ENCODE data around the gene SUPT3H. TPM values are rescaled to one million over a fixed set of nuclear protein-coding genes. Genes with fewer than 3 reads are reported as not detected.

Gene SUPT3H
- total RNA-seq, 1 experiment from 2014 or later = 3.6 TPM

GRCh38 chr6:45206793-45207492, 170.8 kb downstream of the SUPT3H start:
- no peak overlapping the region for H3K27ac ChIP-seq (ENCODE audit: low read length)
- DNase-seq = no peak
- H3K27me3 ChIP-seq (ENCODE audit: low read length) = no peaks in the 10 kb centered on the region
- H3K36me3 ChIP-seq (ENCODE audit: low read depth, low read length) = peaks cover 10% of the 10 kb centered on the region; the same call in 1 of the 2 replicates
- H3K9ac ChIP-seq (ENCODE audit: low read length) = no peak overlapping the region
- H3K9me3 ChIP-seq (ENCODE audit: low read length) = peaks cover 7% of the 10 kb centered on the region; the same call in 1 of the 2 replicates
- no peak for ATAC-seq
- POLR2A ChIA-PET (ENCODE audit: unreplicated experiment) = no interaction called here
- CTCF ChIA-PET = no interaction called here
- H2AFZ ChIP-seq (ENCODE audit: low read length) = no peak overlapping the region
- no TSS peak for BruUV-seq (replicated peaks)
- no peaks in the 10 kb centered on the region for H3K4me1 ChIP-seq (ENCODE audit: insufficient read depth, low read length)
- TF ChIP-seq CTCF (conservative IDR thresholded peaks at IDR 0.05; ENCODE audit: low read depth, low read length) = no peak
- TF ChIP-seq EZH2 (IDR thresholded peaks at IDR 0.05; ENCODE audit: low read length, unreplicated experiment) = no peak
- TF ChIP-seq EZH2phosphoT487 (IDR thresholded peaks at IDR 0.05; ENCODE audit: borderline replicate concordance, low read length) = no peak
- H4K20me1 ChIP-seq (ENCODE audit: low read length) = no peaks in the 10 kb centered on the region
- H3F3A ChIP-seq (ENCODE audit: low read length, unreplicated experiment) = no peaks in the 10 kb centered on the region
- intact Hi-C loops (cut with micrococcal nuclease) = no loop called here
- no peak overlapping the region for H3K4me2 ChIP-seq (ENCODE audit: low read length)
- H3K79me2 ChIP-seq (ENCODE audit: low read length) = no peaks in the 10 kb centered on the region
- no peaks in the 10 kb centered on the region for H3K9me2 ChIP-seq (replicated peaks; ENCODE audit: low read length)
- no peak overlapping the region for H3K4me3 ChIP-seq (ENCODE audit: low read length)

DNA sequence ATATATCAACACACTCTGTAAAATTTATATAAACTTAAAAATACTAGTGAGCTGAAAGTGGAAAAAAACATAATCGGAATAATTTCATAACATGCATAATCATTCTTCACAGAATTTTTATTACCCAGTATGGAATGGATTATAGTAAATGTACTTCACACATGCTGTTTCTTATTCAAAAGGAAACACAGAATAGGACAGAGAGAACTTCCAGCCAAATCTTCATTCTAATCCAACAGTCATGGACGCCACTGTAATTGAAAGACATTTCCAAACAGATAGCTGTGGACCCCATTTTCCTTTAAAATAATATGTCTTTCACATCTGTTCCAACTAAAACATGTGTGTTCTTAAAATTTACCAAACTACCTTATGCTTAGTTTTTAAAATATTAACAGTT, 176.2 kb downstream of the SUPT3H start:
- H3K27me3 ChIP-seq (ENCODE audit: low read length) = no peaks in the 10 kb centered on the region
- no peak overlapping the region for H3K4me2 ChIP-seq (ENCODE audit: low read length)
- no peaks in the 10 kb centered on the region for H3K9me2 ChIP-seq (replicated peaks; ENCODE audit: low read length)
- ChIA-PET CTCF (no interaction called here), POLR2A (ENCODE audit: unreplicated experiment) (no interaction called here)
- peaks cover 3% of the 10 kb centered on the region; the same call in 1 of the 2 replicates for H4K20me1 ChIP-seq (ENCODE audit: low read length)
- no peak overlapping the region for H3K9ac ChIP-seq (ENCODE audit: low read length)
- TF ChIP-seq CTCF (conservative IDR thresholded peaks at IDR 0.05; ENCODE audit: low read depth, low read length) = no peak
- TF ChIP-seq EZH2 (IDR thresholded peaks at IDR 0.05; ENCODE audit: low read length, unreplicated experiment) = no peak
- no peak for TF ChIP-seq EZH2phosphoT487 (IDR thresholded peaks at IDR 0.05; ENCODE audit: borderline replicate concordance, low read length)
- H3K79me2 ChIP-seq (ENCODE audit: low read length) = no peaks in the 10 kb centered on the region
- no peak for DNase-seq
- H3K9me3 ChIP-seq (ENCODE audit: low read length) = no peaks in the 10 kb centered on the region
- H3F3A ChIP-seq (ENCODE audit: low read length, unreplicated experiment) = no peaks in the 10 kb centered on the region
- no TSS peak for BruUV-seq (replicated peaks)
- ATAC-seq = no peak
- H3K4me3 ChIP-seq (ENCODE audit: low read length) = no peak overlapping the region
- no peaks in the 10 kb centered on the region for H3K36me3 ChIP-seq (ENCODE audit: low read depth, low read length)
- no peaks in the 10 kb centered on the region for H3K4me1 ChIP-seq (ENCODE audit: insufficient read depth, low read length)
- no peak overlapping the region for H3K27ac ChIP-seq (ENCODE audit: low read length)
- intact Hi-C loops (cut with micrococcal nuclease) = no loop called here
- H2AFZ ChIP-seq (ENCODE audit: low read length) = no peak overlapping the region

DNA sequence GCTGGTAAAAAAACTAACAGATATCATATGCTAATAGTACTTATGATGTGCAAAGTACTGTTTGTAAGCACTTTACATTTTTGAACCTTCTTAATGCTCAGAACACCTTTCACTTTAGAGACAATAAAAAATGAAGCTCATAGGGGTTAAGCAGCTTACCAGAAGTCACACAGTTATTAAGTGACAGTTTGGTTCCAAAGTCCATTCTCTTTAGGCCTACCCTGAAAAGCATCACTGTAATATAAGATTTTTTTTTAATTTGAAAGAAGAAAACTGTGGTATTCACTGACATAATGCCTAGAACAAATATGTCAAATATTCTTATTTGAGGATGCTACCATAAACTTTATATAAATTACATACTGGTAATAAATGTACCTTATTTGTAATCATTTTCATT, 177.2 kb downstream of the SUPT3H start:
- CTCF ChIA-PET = no interaction called here
- Histone ChIP-seq H3K4me1 (ENCODE audit: insufficient read depth, low read length) (no peaks in the 10 kb centered on the region), H3K79me2 (ENCODE audit: low read length) (no peaks in the 10 kb centered on the region), H3K9me3 (ENCODE audit: low read length) (no peaks in the 10 kb centered on the region), H3K4me2 (ENCODE audit: low read length) (no peak overlapping the region), H3K9ac (ENCODE audit: low read length) (no peak overlapping the region), H4K20me1 (ENCODE audit: low read length) (peaks cover 3% of the 10 kb centered on the region; the same call in 1 of the 2 replicates), H3K9me2 (replicated peaks; ENCODE audit: low read length) (no peaks in the 10 kb centered on the region), H3K4me3 (ENCODE audit: low read length) (no peak overlapping the region), H3K36me3 (ENCODE audit: low read depth, low read length) (no peaks in the 10 kb centered on the region), H3K27ac (ENCODE audit: low read length) (no peak overlapping the region), H3K27me3 (ENCODE audit: low read length) (no peaks in the 10 kb centered on the region), H2AFZ (ENCODE audit: low read length) (no peak overlapping the region), H3F3A (ENCODE audit: low read length, unreplicated experiment) (no peaks in the 10 kb centered on the region)
- intact Hi-C loops (cut with micrococcal nuclease) = no loop called here
- no peak for ATAC-seq
- BruUV-seq (replicated peaks) = no TSS peak
- POLR2A ChIA-PET (ENCODE audit: unreplicated experiment) = no interaction called here
- TF ChIP-seq CTCF (conservative IDR thresholded peaks at IDR 0.05; ENCODE audit: low read depth, low read length) = no peak
- TF ChIP-seq EZH2 (IDR thresholded peaks at IDR 0.05; ENCODE audit: low read length, unreplicated experiment) = no peak
- TF ChIP-seq EZH2phosphoT487 (IDR thresholded peaks at IDR 0.05; ENCODE audit: borderline replicate concordance, low read length) = no peak
- DNase-seq = no peak

Measured in PC-3 (cell line).